H9 (cell line): ENCODE data around the gene FCER1G. TPM values are rescaled to one million over a fixed set of nuclear protein-coding genes. Genes with fewer than 3 reads are reported as not detected.
A peak's percentile ranks its signal among the peaks of the same experiment; 100 is the strongest.

Source experiments
- DNase-seq: peaks from one replicate; pipeline ENCODE4 v3.0.0-alpha.2; 2017
- H2AFZ ChIP-seq: one replicate; pipeline ENCODE4 v1.6.1; 2013; ENCODE audit warnings: mild to moderate bottlenecking, low read length, control low read depth, moderate library complexity
- H2AK5ac ChIP-seq: 2 replicates; pipeline ENCODE4 v1.6.1; 2013; ENCODE audit warnings: low read length, control low read depth, mixed read lengths; ENCODE audit not compliant: insufficient read length
- H2BK120ac ChIP-seq: one replicate; pipeline ENCODE4 v1.6.1; 2013; ENCODE audit warnings: low read depth, mild to moderate bottlenecking, low read length, control low read depth, inconsistent platforms; ENCODE audit not compliant: poor library complexity, severe bottlenecking
- H2BK12ac ChIP-seq: 2 replicates; pipeline ENCODE4 v1.6.1; 2013; ENCODE audit warnings: low read length, control low read depth, mixed read lengths, low read depth; ENCODE audit not compliant: insufficient read length
- H2BK15ac ChIP-seq: 2 replicates; pipeline ENCODE4 v1.6.1; 2013; ENCODE audit warnings: low read depth, low read length, control low read depth
- H2BK20ac ChIP-seq: one replicate; pipeline ENCODE4 v1.6.1; 2013; ENCODE audit warnings: low read depth, mild to moderate bottlenecking, low read length, control low read depth, inconsistent platforms; ENCODE audit not compliant: poor library complexity, severe bottlenecking
- H2BK5ac ChIP-seq: 2 replicates; pipeline ENCODE4 v1.6.1; 2013; ENCODE audit warnings: low read length, control low read depth, mixed read lengths; ENCODE audit not compliant: insufficient read length
- H3K14ac ChIP-seq: 2 replicates; pipeline ENCODE4 v1.6.1; 2013; ENCODE audit warnings: low read length, control low read depth; ENCODE audit not compliant: insufficient read depth
- H3K18ac ChIP-seq: 2 replicates; pipeline ENCODE4 v1.6.1; 2013; ENCODE audit warnings: low read depth, mild to moderate bottlenecking, mixed read lengths, low read length, control low read depth; ENCODE audit not compliant: insufficient read length
- H3K23ac ChIP-seq: 2 replicates; pipeline ENCODE4 v1.6.1; 2013; ENCODE audit warnings: low read length, control low read depth, mixed read lengths, low read depth; ENCODE audit not compliant: insufficient read length
- H3K23me2 ChIP-seq: 2 replicates; pipeline ENCODE4 v1.6.1; 2013; ENCODE audit warnings: low read depth, mild to moderate bottlenecking, mixed read lengths, low read length, control low read depth; ENCODE audit not compliant: insufficient read length, poor library complexity, severe bottlenecking
- H3K27ac ChIP-seq: 2 replicates; pipeline ENCODE4 v1.5.1; 2013; ENCODE audit warnings: low read length, control low read depth, mixed read lengths, low read depth; ENCODE audit not compliant: insufficient read length
- H3K27me3 ChIP-seq: 2 replicates; pipeline ENCODE4 v1.6.1; 2013; ENCODE audit warnings: low read length, control low read depth, inconsistent platforms; ENCODE audit not compliant: insufficient read depth
- H3K4ac ChIP-seq: 2 replicates; pipeline ENCODE4 v1.6.1; 2013; ENCODE audit warnings: low read depth, mild to moderate bottlenecking, control low read depth, inconsistent platforms, low read length, moderate library complexity
- H3K4me1 ChIP-seq: 2 replicates; pipeline ENCODE4 v1.6.1; 2013; ENCODE audit warnings: low read length, control low read depth, inconsistent platforms; ENCODE audit not compliant: insufficient read depth
- H3K4me2 ChIP-seq: 2 replicates; pipeline ENCODE4 v1.6.1; 2013; ENCODE audit warnings: low read length, control low read depth, mixed read lengths; ENCODE audit not compliant: insufficient read length, insufficient read depth
- H3K56ac ChIP-seq: 2 replicates; pipeline ENCODE4 v1.6.1; 2013; ENCODE audit warnings: low read depth, mild to moderate bottlenecking, mixed read lengths, low read length, control low read depth; ENCODE audit not compliant: insufficient read length
- H3K79me1 ChIP-seq: 2 replicates; pipeline ENCODE4 v1.6.1; 2013; ENCODE audit warnings: low read depth, mild to moderate bottlenecking, moderate library complexity, low read length, control low read depth, inconsistent platforms; ENCODE audit not compliant: insufficient read depth, poor library complexity, severe bottlenecking
- H3K79me2 ChIP-seq: 2 replicates; pipeline ENCODE4 v1.6.1; 2013; ENCODE audit warnings: low read length, control low read depth, inconsistent platforms; ENCODE audit not compliant: insufficient read depth
- H3K9ac ChIP-seq: 2 replicates; pipeline ENCODE4 v1.6.1; 2013; ENCODE audit warnings: low read length, control low read depth, mixed read lengths; ENCODE audit not compliant: insufficient read length; ENCODE audit errors: extremely low read depth
- H3K9me3 ChIP-seq: one replicate; pipeline ENCODE4 v1.6.1; 2013; ENCODE audit warnings: low read depth, low read length, inconsistent platforms; ENCODE audit not compliant: control insufficient read depth
- H3T11ph ChIP-seq: one replicate; pipeline ENCODE4 v1.6.1; 2013; ENCODE audit warnings: mild to moderate bottlenecking, low read length, control low read depth, inconsistent platforms
- H4K20me1 ChIP-seq: one replicate; pipeline ENCODE4 v1.6.1; 2013; ENCODE audit not compliant: control insufficient read depth, insufficient read length, insufficient read depth
- H4K5ac ChIP-seq: 2 replicates; pipeline ENCODE4 v1.6.1; 2013; ENCODE audit warnings: low read depth, mild to moderate bottlenecking, mixed read lengths, low read length, control low read depth; ENCODE audit not compliant: insufficient read length
- H4K8ac ChIP-seq: replicated peaks from 2 replicates; pipeline ENCODE4 v1.6.1; 2013; ENCODE audit warnings: low read length, control low read depth, mixed read lengths, low read depth; ENCODE audit not compliant: insufficient read length
- H4K91ac ChIP-seq: 2 replicates; pipeline ENCODE4 v1.6.1; 2013; ENCODE audit warnings: low read depth, mild to moderate bottlenecking, moderate library complexity, mixed read lengths, low read length, control low read depth; ENCODE audit not compliant: insufficient read length
- H3K27ac Mint-ChIP-seq, 3 experiments: 2 replicates in 2 of 3; 3 replicates in 1 of 3; pipeline ENCODE4 v1.8.0; 2020 to 2021; ENCODE audit warnings: mixed read lengths in 3 of 3, mild to moderate bottlenecking in 1 of 3, moderate library complexity in 1 of 3
- H3K27me3 Mint-ChIP-seq: 2 replicates; pipeline ENCODE4 v1.8.0; 2021; ENCODE audit warnings: low read depth, mild to moderate bottlenecking, moderate library complexity, mixed read lengths
- H3K36me3 Mint-ChIP-seq, 3 experiments: 2 replicates in 2 of 3; 3 replicates in 1 of 3; pipeline ENCODE4 v1.8.0; 2020 to 2021; ENCODE audit warnings: low read depth in 3 of 3, mixed read lengths in 3 of 3; ENCODE audit not compliant: insufficient read depth in 1 of 3
- H3K4me1 Mint-ChIP-seq, 2 experiments: 2 replicates each; pipeline ENCODE4 v1.8.0; 2020; ENCODE audit warnings: mixed read lengths in 2 of 2
- H3K4me3 Mint-ChIP-seq, 2 experiments: 2 replicates in 1 of 2; 3 replicates in 1 of 2; pipeline ENCODE4 v1.8.0; 2020 to 2021; ENCODE audit warnings: mild to moderate bottlenecking in 2 of 2, mixed read lengths in 2 of 2, moderate library complexity in 1 of 2
- H3K9me3 Mint-ChIP-seq, 2 experiments: 2 replicates in 1 of 2; 3 replicates in 1 of 2; pipeline ENCODE4 v1.8.0; 2020; ENCODE audit warnings: mild to moderate bottlenecking in 2 of 2, mixed read lengths in 2 of 2, moderate library complexity in 1 of 2
- CTCF ChIP-seq: fragments of 200-600 bp; sonication (generic); conservative IDR thresholded peaks from 3 replicates; pipeline ENCODE4 v1.8.0; 2021; ENCODE audit warnings: antibody characterized with exemption, mild to moderate bottlenecking
- WGBS: extraction: QIAGEN DNeasy Blood & Tissue Kit; methylation state at CpG from one replicate; pipeline ENCODE4 v1.1.7; 2013; ENCODE audit warnings: missing lambda C conversion rate, low lambda C conversion rate, mixed read lengths; ENCODE audit not compliant: insufficient read length; ENCODE audit errors: extremely low coverage; 5-methylcytosine and 5-hydroxymethylcytosine counted together
- total RNA-seq: library from RNA; stranded (reverse); gene quantifications from 2 replicates; pipeline ENCODE4 v1.2.1, GENCODE V29; 2021

The FCER1G gene
- total RNA-seq, 1 experiment from 2014 or later: 0.90 TPM

GRCh38 chr1:161226320-161226711 lies 11.2 kb downstream of the FCER1G start:
- no CpG with 5 or more reads among the region's 15 CpGs for WGBS
- Histone ChIP-seq H3K9me3 (no peaks in the 10 kb centered on the region), H3K23ac (no peak overlapping the region), H2AK5ac (no peak overlapping the region), H3K4me2 (peak overlapping the region; percentile 79), H4K20me1 (no peaks in the 10 kb centered on the region), H4K91ac (no peak overlapping the region), H2AFZ (no peak overlapping the region), H2BK20ac (no peak overlapping the region), H3K23me2 (no peaks in the 10 kb centered on the region), H3K18ac (no peak overlapping the region), H3K27ac (no peak overlapping the region), H3K27me3 (no peaks in the 10 kb centered on the region), H3K9ac (peak overlapping the region; percentile 39), H3K14ac (no peak overlapping the region), H3T11ph (no peak overlapping the region), H3K4ac (no peak overlapping the region), H3K79me1 (no peaks in the 10 kb centered on the region), H4K5ac (no peak overlapping the region), H2BK120ac (no peak overlapping the region), H2BK15ac (no peak overlapping the region), H2BK12ac (no peak overlapping the region), H2BK5ac (no peak overlapping the region), H3K56ac (no peak overlapping the region), H4K8ac (no peak overlapping the region), H3K79me2 (no peaks in the 10 kb centered on the region), H3K4me1 (peaks cover 8% of the 10 kb centered on the region; the same call in 1 of the 2 replicates)
- TF ChIP-seq CTCF: no peak
- H3K9me3 Mint-ChIP-seq: no peaks in the 10 kb centered on the region
- H3K4me3 Mint-ChIP-seq: peak overlapping the region; percentile 99 to 100
- peaks cover 23 to 40% of the 10 kb centered on the region in 2 experiments for H3K4me1 Mint-ChIP-seq
- no peak for DNase-seq
- H3K36me3 Mint-ChIP-seq: peaks cover 18 to 22% (median 20%) of the 10 kb centered on the region in 3 experiments; a peak in 6 of 7 replicates
- no peaks in the 10 kb centered on the region for H3K27me3 Mint-ChIP-seq
- H3K27ac Mint-ChIP-seq: peak overlapping the region in 2 of 3 experiments; percentile 98 to 99; a peak in 5 of 7 replicates
